ENCODE results near the gene ATP6V1G3.

DNA sequence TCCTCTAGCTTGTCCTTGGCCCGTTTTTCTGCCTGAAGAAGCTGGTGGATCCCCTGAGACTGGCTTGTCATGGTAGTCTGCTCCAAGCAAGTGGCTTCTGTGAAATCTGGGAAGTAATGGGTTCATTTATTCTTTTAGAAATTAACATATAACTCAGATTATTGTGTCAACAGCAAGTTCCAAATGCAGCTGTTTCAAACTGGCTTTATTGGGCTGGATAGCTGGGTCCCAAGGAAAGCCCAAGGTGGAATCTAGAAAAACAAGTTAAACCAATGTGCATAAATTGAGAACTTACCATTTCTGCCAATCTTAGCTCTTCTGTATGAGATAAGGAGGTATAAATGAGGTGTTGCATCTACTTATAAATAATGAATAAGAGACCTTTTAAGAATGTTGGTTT lies at the start of gene ATP6V1G3:
- TF ChIP-seq, protein P1, sequence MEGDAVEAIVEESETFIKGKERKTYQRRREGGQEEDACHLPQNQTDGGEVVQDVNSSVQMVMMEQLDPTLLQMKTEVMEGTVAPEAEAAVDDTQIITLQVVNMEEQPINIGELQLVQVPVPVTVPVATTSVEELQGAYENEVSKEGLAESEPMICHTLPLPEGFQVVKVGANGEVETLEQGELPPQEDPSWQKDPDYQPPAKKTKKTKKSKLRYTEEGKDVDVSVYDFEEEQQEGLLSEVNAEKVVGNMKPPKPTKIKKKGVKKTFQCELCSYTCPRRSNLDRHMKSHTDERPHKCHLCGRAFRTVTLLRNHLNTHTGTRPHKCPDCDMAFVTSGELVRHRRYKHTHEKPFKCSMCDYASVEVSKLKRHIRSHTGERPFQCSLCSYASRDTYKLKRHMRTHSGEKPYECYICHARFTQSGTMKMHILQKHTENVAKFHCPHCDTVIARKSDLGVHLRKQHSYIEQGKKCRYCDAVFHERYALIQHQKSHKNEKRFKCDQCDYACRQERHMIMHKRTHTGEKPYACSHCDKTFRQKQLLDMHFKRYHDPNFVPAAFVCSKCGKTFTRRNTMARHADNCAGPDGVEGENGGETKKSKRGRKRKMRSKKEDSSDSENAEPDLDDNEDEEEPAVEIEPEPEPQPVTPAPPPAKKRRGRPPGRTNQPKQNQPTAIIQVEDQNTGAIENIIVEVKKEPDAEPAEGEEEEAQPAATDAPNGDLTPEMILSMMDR (conservative IDR thresholded peaks at IDR 0.05; ENCODE audit: low read depth, low read length) = no peak
- TF ChIP-seq MAFK (IDR thresholded peaks at IDR 0.05; ENCODE audit: low read depth, low read length) = no peak
- no peak for TF ChIP-seq POLR2A (IDR thresholded peaks at IDR 0.05; ENCODE audit: low read depth, low read length)

Data from IMR-90 (cell line).